AG04449 (cell line): ENCODE results near the gene EPB41L4B.

Experiments
- CTCF ChIA-PET: fragments of 350-600 bp; formaldehyde crosslinking; extraction: SDS; loops from one replicate; lab custom pipeline; 2021; ENCODE audit warnings: antibody characterized with exemption; lab: Yijun Ruan, JAX
- POLR2A ChIA-PET: fragments of 400-600, 350-600 bp; formaldehyde crosslinking; extraction: SDS; loops from one replicate; lab custom pipeline; 2020; ENCODE audit warnings: antibody characterized with exemption, inconsistent platforms; lab: Yijun Ruan, JAX
- DNase-seq: peaks from one replicate; pipeline ENCODE4 v3.0.0-alpha.2; 2010; ENCODE audit warnings: low read depth, low spot score
- H3K4me3 ChIP-seq: 2 replicates; pipeline ENCODE4 v1.5.1; 2011; ENCODE audit warnings: low read depth, mild to moderate bottlenecking, control low read depth, low read length
- CTCF ChIP-seq: IDR thresholded peaks from one replicate; pipeline ENCODE4 v1.5.1; 2011; ENCODE audit warnings: mild to moderate bottlenecking, moderate library complexity, low read length, control low read depth, inconsistent platforms; ENCODE audit not compliant: insufficient read depth; ENCODE audit errors: missing control alignments

The EPB41L4B gene

GRCh38 chr9:109272745-109273144, 48.1 kb downstream of the EPB41L4B start:
- no peak for TF ChIP-seq CTCF
- H3K4me3 ChIP-seq, result no peak overlapping the region
- POLR2A ChIA-PET, result interaction anchor here (0.5 kb wide), 1 partner anchor 30 kb away, joined by 3 read pairs; no protein-coding TSS in a partner anchor
- no peak for DNase-seq
- CTCF ChIA-PET, result no interaction called here

GRCh38 chr9:109272045-109272444, 48.8 kb downstream of the EPB41L4B start:
- POLR2A ChIA-PET, result no interaction called here
- TF ChIP-seq CTCF, result no peak
- H3K4me3 ChIP-seq, result no peak overlapping the region
- CTCF ChIA-PET, result no interaction called here
- no peak for DNase-seq

DNA sequence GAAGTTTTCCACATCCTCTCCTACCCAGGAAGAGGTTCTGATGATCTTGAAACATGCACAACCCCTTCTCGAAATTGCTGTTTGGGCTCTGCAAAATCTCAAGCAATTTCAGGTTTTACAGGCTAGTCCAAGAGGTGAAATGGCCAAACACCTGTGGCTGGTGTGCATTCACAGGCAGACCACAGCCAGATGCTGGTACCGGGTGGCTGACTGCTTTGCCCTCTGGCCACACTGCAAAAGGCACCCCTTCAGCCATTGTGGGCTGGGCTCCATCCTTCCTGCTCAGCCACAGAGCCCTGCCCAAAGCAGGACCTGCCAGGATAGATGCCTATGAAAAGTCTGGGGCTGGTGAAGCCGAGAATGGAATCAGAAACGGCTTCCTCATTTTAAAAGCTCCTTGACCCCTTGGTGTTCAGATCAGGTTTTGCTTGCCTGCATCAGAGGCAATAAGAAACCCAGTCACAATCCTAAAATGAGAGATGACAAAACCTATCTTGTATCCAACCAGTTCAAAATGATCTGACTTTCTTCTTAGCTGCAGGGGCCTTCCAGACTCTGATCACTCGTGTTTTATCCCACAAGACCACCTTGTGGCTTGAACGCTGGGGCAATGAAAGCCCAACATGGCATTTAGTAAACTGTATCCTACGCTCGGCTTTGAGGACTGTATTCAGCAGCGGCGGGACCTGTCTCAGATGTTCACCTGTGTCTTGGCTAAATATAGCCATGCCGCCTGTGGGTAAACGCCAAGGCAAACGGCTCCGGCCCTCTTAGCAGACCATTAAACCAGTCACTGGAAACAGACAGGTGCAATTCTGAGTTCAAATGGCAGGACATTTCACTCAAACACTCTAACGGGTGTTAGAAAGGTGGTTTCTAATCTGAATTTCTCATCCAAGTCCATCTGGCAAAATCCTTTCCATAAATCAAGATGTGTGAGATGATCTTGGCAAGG, 49.6 kb downstream of the EPB41L4B start:
- CTCF ChIA-PET, result no interaction called here

DNA sequence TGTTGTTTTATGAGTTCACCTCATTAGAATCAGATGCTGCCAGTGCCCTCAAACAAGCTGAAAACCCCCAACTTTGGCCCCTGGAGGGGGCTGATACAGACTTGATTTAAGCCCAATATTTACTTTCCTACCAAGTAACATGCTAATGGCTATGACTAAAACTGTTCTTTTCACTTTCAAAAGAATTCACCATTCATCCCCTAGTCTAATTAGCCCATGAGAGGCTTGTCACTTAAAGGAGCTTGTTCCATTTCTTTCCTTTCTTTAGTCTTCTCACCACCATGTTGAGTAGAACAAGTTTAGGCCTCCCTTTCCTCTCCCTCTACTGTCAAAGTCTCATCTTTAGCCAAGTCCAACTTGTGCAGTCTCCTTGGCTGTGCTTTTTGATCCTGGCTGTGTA, 50.4 kb downstream of the EPB41L4B start:
- TF ChIP-seq CTCF, result no peak
- H3K4me3 ChIP-seq, result no peak overlapping the region
- ChIA-PET POLR2A (no interaction called here), CTCF (no interaction called here)
- no peak for DNase-seq

More for the DNA sequence above, 49.6 kb downstream of the EPB41L4B start:
- no peak overlapping the region for H3K4me3 ChIP-seq
- no peak for DNase-seq
- POLR2A ChIA-PET, result no interaction called here
- no peak for TF ChIP-seq CTCF

- no peak overlapping the region for H3K4me3 ChIP-seq
- TF ChIP-seq CTCF, result no peak
- CTCF ChIA-PET, result no interaction called here
- POLR2A ChIA-PET, result no interaction called here
- DNase-seq, result no peak
Observed at GRCh38 chr9:109269839-109270238, 51.0 kb downstream of the EPB41L4B start.

- no peak for TF ChIP-seq CTCF
- H3K4me3 ChIP-seq, result no peak overlapping the region
- CTCF ChIA-PET, result interaction anchor here (0.8 to 1.7 kb wide), 2 partner anchors 25 to 135 kb away, joined by 3 read pairs; no protein-coding TSS in a partner anchor
- POLR2A ChIA-PET, result no interaction called here
- DNase-seq, result no peak
Observed at GRCh38 chr9:109269081-109269480, 51.8 kb downstream of the EPB41L4B start.
